NCI-H82 (cell line): ENCODE results near the gene HCST.
"Not testable (repeated sequence)": the region's sequence is repeated elsewhere in the genome, so short reads cannot be mapped to it uniquely, and the experiment has no call there.

Source experiments
- DNase-seq: peaks from one replicate; lab custom pipeline; 2025; lab: John Stamatoyannopoulos, UW

The HCST gene

GRCh38 chr19:35901854-35902661 is at the start of gene HCST:
TSS of gene HCST (plus strand) at chr19:35902529. CDS start at chr19:35902594, 65 bp downstream.
- DNase-seq, result peak; percentile 14

- peak; percentile 15 for DNase-seq
These were observed 49.1 kb upstream of the HCST start for GRCh38 chr19:35853038-35853756.

GRCh38 chr19:35856546-35857149 is 45.7 kb upstream of the HCST start, which contains the start of gene KIRREL2:
TSS of gene KIRREL2 (plus strand) at chr19:35856911. CDS start at chr19:35857120, 209 bp downstream.
- DNase-seq, result peak; percentile 86

GRCh38 chr19:35858311-35858710 is 44.0 kb upstream of the HCST start:
- DNase-seq, result no peak

- DNase-seq, result no peak
These were observed 42.9 kb upstream of the HCST start for GRCh38 chr19:35859414-35859813.

GRCh38 chr19:35860436-35860817 is 41.9 kb upstream of the HCST start:
- DNase-seq, result no peak

GRCh38 chr19:35860818-35861639 is 41.3 kb upstream of the HCST start:
- no peak for DNase-seq

GRCh38 chr19:35861640-35862160 is 40.6 kb upstream of the HCST start:
- DNase-seq, result no peak

- DNase-seq, result peak; percentile 33
These were observed 39.8 kb upstream of the HCST start for GRCh38 chr19:35862528-35862927.

GRCh38 chr19:35863018-35863417 is 39.3 kb upstream of the HCST start:
- no peak for DNase-seq

- peak; percentile 85 for DNase-seq
These were observed 34.0 kb upstream of the HCST start, which contains the start of gene APLP1 for GRCh38 chr19:35868172-35868822. TSS of gene APLP1 (plus strand) at chr19:35868574. CDS start at chr19:35868637, 63 bp downstream.

GRCh38 chr19:35868823-35869326 is 33.5 kb upstream of the HCST start:
- no peak for DNase-seq

GRCh38 chr19:35869327-35870123 is 32.8 kb upstream of the HCST start:
- peak; percentile 99 for DNase-seq

- not testable (repeated sequence) for DNase-seq
These were observed 32.1 kb upstream of the HCST start for GRCh38 chr19:35870124-35870736.

- no peak for DNase-seq
These were observed 31.5 kb upstream of the HCST start for GRCh38 chr19:35870798-35871197.

GRCh38 chr19:35871611-35872010 is 30.7 kb upstream of the HCST start:
- DNase-seq, result no peak

- peak; percentile 24 for DNase-seq
These were observed 30.1 kb upstream of the HCST start for GRCh38 chr19:35872180-35872579.

GRCh38 chr19:35874392-35874930 is 27.9 kb upstream of the HCST start:
- no peak for DNase-seq

- DNase-seq, result no peak
These were observed 23.3 kb upstream of the HCST start for GRCh38 chr19:35879068-35879467.
